GM23338 (cell line): ENCODE data around the gene FXYD7. TPM values are rescaled to one million over a fixed set of nuclear protein-coding genes. Genes with fewer than 3 reads are reported as not detected.

Source experiments
- ATAC-seq: fragments of 200-7000 bp; cut with Tn5 transposase; 3 replicates; pipeline ENCODE4 v1.9.1; 2020
- DNase-seq: peaks from one replicate; pipeline ENCODE4 v3.0.0-alpha.2; 2015; ENCODE audit warnings: low spot score
- H2AFZ ChIP-seq: fragments of 200-600 bp; sonication (generic); 2 replicates; pipeline ENCODE4 v1.8.0; 2016; ENCODE audit warnings: antibody characterized with exemption, mild to moderate bottlenecking, moderate library complexity
- H3F3A ChIP-seq: fragments of 200-600 bp; sonication (generic); replicated peaks from 2 replicates; pipeline ENCODE4 v1.8.0; 2017; ENCODE audit warnings: antibody characterized with exemption, mixed run types, low read depth
- H3K27ac ChIP-seq: fragments of 200-600 bp; sonication (generic); 2 replicates; pipeline ENCODE4 v1.6.1; 2016; ENCODE audit warnings: low read depth
- H3K27me3 ChIP-seq: fragments of 200-600 bp; sonication (generic); 2 replicates; pipeline ENCODE4 v1.8.0; 2016; ENCODE audit warnings: mild to moderate bottlenecking, mixed run types, moderate library complexity; ENCODE audit not compliant: insufficient read depth
- H3K36me3 ChIP-seq: fragments of 200-600 bp; sonication (generic); 2 replicates; pipeline ENCODE4 v1.8.0; 2016; ENCODE audit warnings: mild to moderate bottlenecking; ENCODE audit not compliant: insufficient read depth
- H3K4me1 ChIP-seq: fragments of 200-600 bp; sonication (generic); 2 replicates; pipeline ENCODE4 v1.8.0; 2016; ENCODE audit warnings: mild to moderate bottlenecking, moderate library complexity; ENCODE audit not compliant: insufficient read depth
- H3K4me2 ChIP-seq: fragments of 200-600 bp; sonication (generic); 2 replicates; pipeline ENCODE4 v1.7.1; 2017; ENCODE audit warnings: mixed run types
- H3K4me3 ChIP-seq: fragments of 200-600 bp; sonication (generic); 2 replicates; pipeline ENCODE4 v1.6.1; 2016; ENCODE audit warnings: mixed run types
- H3K79me2 ChIP-seq: fragments of 200-600 bp; sonication (generic); replicated peaks from 2 replicates; pipeline ENCODE4 v1.8.0; 2017; ENCODE audit warnings: mild to moderate bottlenecking; ENCODE audit not compliant: insufficient read depth
- H3K9me2 ChIP-seq: fragments of 200-600 bp; sonication (generic); 2 replicates; pipeline ENCODE4 v1.8.0; 2017; ENCODE audit not compliant: insufficient read depth
- H4K20me1 ChIP-seq: fragments of 200-600 bp; sonication (generic); replicated peaks from 2 replicates; pipeline ENCODE4 v1.8.0; 2017; ENCODE audit warnings: mild to moderate bottlenecking; ENCODE audit not compliant: insufficient read depth
- H3K27ac Mint-ChIP-seq: 2 replicates; pipeline ENCODE4 v1.8.0; 2020; ENCODE audit warnings: inconsistent platforms, mild to moderate bottlenecking, moderate library complexity, mixed read lengths
- H3K27me3 Mint-ChIP-seq: 3 replicates; pipeline ENCODE4 v1.8.0; 2022; ENCODE audit warnings: low read depth, mild to moderate bottlenecking, moderate library complexity, mixed read lengths, inconsistent platforms; ENCODE audit not compliant: insufficient read depth, poor library complexity
- H3K36me3 Mint-ChIP-seq: 3 replicates; pipeline ENCODE4 v1.8.0; 2021; ENCODE audit warnings: low read depth, mild to moderate bottlenecking, inconsistent platforms, moderate library complexity, mixed read lengths
- H3K4me1 Mint-ChIP-seq: 3 replicates; pipeline ENCODE4 v1.8.0; 2020; ENCODE audit warnings: mild to moderate bottlenecking, inconsistent platforms, mixed read lengths
- H3K4me3 Mint-ChIP-seq: 3 replicates; pipeline ENCODE4 v1.8.0; 2021; ENCODE audit warnings: moderate library complexity, mild to moderate bottlenecking, inconsistent platforms, mixed read lengths
- H3K9me3 Mint-ChIP-seq: 3 replicates; pipeline ENCODE4 v1.8.0; 2020; ENCODE audit warnings: moderate library complexity, mild to moderate bottlenecking, inconsistent platforms, mixed read lengths
- ETS1 ChIP-seq: IDR thresholded peaks from 2 replicates; pipeline ENCODE4 v1.6.1; 2016; ENCODE audit warnings: antibody characterized with exemption
- EZH2phosphoT487 ChIP-seq: fragments of 200-600 bp; sonication (generic); IDR thresholded peaks from one replicate; pipeline ENCODE4 v1.8.1; 2018; ENCODE audit warnings: antibody characterized with exemption; ENCODE audit not compliant: unreplicated experiment
- NANOG ChIP-seq: IDR thresholded peaks from 2 replicates; pipeline ENCODE4 v1.6.1; 2016; ENCODE audit warnings: antibody characterized with exemption, borderline replicate concordance
- POLR2AphosphoS5 ChIP-seq: IDR thresholded peaks from 2 replicates; pipeline ENCODE4 v1.6.1; 2016; ENCODE audit warnings: antibody characterized with exemption, low read depth
- REST ChIP-seq: IDR thresholded peaks from one replicate; pipeline ENCODE4 v1.6.1; 2018; ENCODE audit warnings: antibody characterized with exemption; ENCODE audit not compliant: unreplicated experiment
- STAT1 ChIP-seq: IDR thresholded peaks from one replicate; pipeline ENCODE4 v1.6.1; 2016; ENCODE audit warnings: antibody characterized with exemption; ENCODE audit not compliant: unreplicated experiment
- ZNF462 ChIP-seq: fragments of 250-450 bp; sonication (Bioruptor Pico); IDR thresholded peaks from 2 replicates; pipeline ENCODE4 v1.5.0; 2020; ENCODE audit warnings: mild to moderate bottlenecking, moderate library complexity
- polyA plus RNA-seq: library from polyadenylated mRNA; unstranded; fragments of >200 nt; fragmentation: Nextera tagmentation; extraction: Ambion mirVana; gene quantifications from 2 replicates; pipeline ENCODE4 v1.2.1, GENCODE V29; 2016
- total RNA-seq: library from RNA; depleted of rRNA; stranded (reverse); fragments of >200 nt; shearing (Covaris generic); gene quantifications from 2 replicates; pipeline ENCODE4 v1.2.3, GENCODE V29; 2014

Gene FXYD7
- total and polyA plus RNA-seq, 2 experiments from 2014 or later: 9.6 to 44.0 TPM

GRCh38 chr19:35202722-35203688 lies 60.0 kb downstream of the FXYD7 start:
- H3K4me1 Mint-ChIP-seq: peaks cover 56% of the 10 kb centered on the region

More at GRCh38 chr19:35202722-35203688, 60.0 kb downstream of the FXYD7 start:
- ATAC-seq: peak; percentile 95
- H3K27me3 ChIP-seq: no peaks in the 10 kb centered on the region
- H3K4me1 ChIP-seq: peaks cover 32% of the 10 kb centered on the region
- peak overlapping the region; percentile 92 for H3K27ac ChIP-seq
- H3K36me3 ChIP-seq: no peaks in the 10 kb centered on the region
- no peak overlapping the region for H2AFZ ChIP-seq
- no peaks in the 10 kb centered on the region for H4K20me1 ChIP-seq
- H3K4me2 ChIP-seq: peak overlapping the region; percentile 48; the same call in 1 of the 2 replicates
- Mint-ChIP-seq H3K27me3 (peaks cover 10% of the 10 kb centered on the region), H3K36me3 (peaks cover 5% of the 10 kb centered on the region), H3K27ac (peak overlapping the region; percentile 97), H3K9me3 (peaks cover 8% of the 10 kb centered on the region), H3K4me3 (peak overlapping the region; percentile 30; the same call in 2 of the 3 replicates)
- DNase-seq: peak; percentile 97
- H3K79me2 ChIP-seq: no peaks in the 10 kb centered on the region
- peaks cover 9% of the 10 kb centered on the region; the same call in 1 of the 2 replicates for H3K9me2 ChIP-seq
- H3K4me3 ChIP-seq: peak overlapping the region; percentile 5; the same call in 1 of the 2 replicates
- H3F3A ChIP-seq: no peaks in the 10 kb centered on the region
- TF ChIP-seq POLR2AphosphoS5: 0 out of 2 replicates have a peak, but pooled peaks have one; percentile 18
- TF ChIP-seq ETS1: no peak
- no peak for TF ChIP-seq STAT1
- no peak for TF ChIP-seq REST
- TF ChIP-seq EZH2phosphoT487: no peak
- peak; percentile 39; the same call in 1 of the 2 replicates for TF ChIP-seq NANOG
- TF ChIP-seq ZNF462: peak; percentile 68
